PC-9 (cell line): ENCODE measurements around the gene UBTD1. TPM values are rescaled to one million over a fixed set of nuclear protein-coding genes. Genes with fewer than 3 reads are reported as not detected.

ENCODE experiments used
- BruUV-seq: library from RNA; stranded (reverse); fragments of 400-500 nt; replicated peaks from 2 replicates; lab custom pipeline; 2021; lab: Mats Ljungman, UMichigan
- CTCF ChIA-PET: fragments of 300-600 bp; sonication (Branson Sonifier 250); formaldehyde crosslinking; loops from one replicate; lab custom pipeline; 2022; ENCODE audit warnings: antibody characterized with exemption; lab: Charles Lee
- POLR2A ChIA-PET: fragments of 300-600 bp; sonication (Branson Sonifier 250); formaldehyde crosslinking; loops from one replicate; lab custom pipeline; 2022; ENCODE audit warnings: antibody characterized with exemption; ENCODE audit not compliant: unreplicated experiment; lab: Charles Lee
- DNase-seq, 2 experiments: peaks; one replicate each; pipeline versions ENCODE4 v3.0.0 to v3.0.0-alpha.2; 2015 to 2022; ENCODE audit warnings: mixed read lengths in 1 of 2
- H2AFZ ChIP-seq: fragments of 200-600 bp; sonication (generic); 2 replicates; pipeline ENCODE4 v1.8.1; 2017; ENCODE audit warnings: antibody characterized with exemption
- H3F3A ChIP-seq: fragments of 200-600 bp; sonication (generic); 2 replicates; pipeline ENCODE4 v1.8.1; 2017; ENCODE audit warnings: antibody characterized with exemption, mild to moderate bottlenecking, low read depth; ENCODE audit not compliant: insufficient read depth
- H3K27ac ChIP-seq: fragments of 200-600 bp; sonication (generic); 2 replicates; pipeline ENCODE4 v1.6.1; 2016; ENCODE audit warnings: mixed run types
- H3K27me3 ChIP-seq: fragments of 200-600 bp; sonication (generic); 2 replicates; pipeline ENCODE4 v1.6.1; 2016; ENCODE audit warnings: low read depth, mixed run types; ENCODE audit not compliant: insufficient read depth
- H3K36me3 ChIP-seq: fragments of 200-600 bp; sonication (generic); 2 replicates; pipeline ENCODE4 v1.6.1; 2016; ENCODE audit warnings: low read depth, mixed run types
- H3K4me1 ChIP-seq: fragments of 200-600 bp; sonication (generic); replicated peaks from 2 replicates; pipeline ENCODE4 v1.6.1; 2016; ENCODE audit warnings: mixed run types; ENCODE audit not compliant: insufficient read depth
- H3K4me2 ChIP-seq: fragments of 200-600 bp; sonication (generic); 2 replicates; pipeline ENCODE4 v1.6.1; 2017; ENCODE audit warnings: mixed run types
- H3K4me3 ChIP-seq: fragments of 200-600 bp; sonication (generic); 2 replicates; pipeline ENCODE4 v1.6.1; 2016; ENCODE audit warnings: mixed run types
- H3K79me2 ChIP-seq: fragments of 200-600 bp; sonication (generic); 2 replicates; pipeline ENCODE4 v1.6.1; 2017; ENCODE audit warnings: low read depth, mixed run types
- H3K9me2 ChIP-seq: fragments of 200-600 bp; sonication (generic); 2 replicates; pipeline ENCODE4 v1.8.1; 2017; ENCODE audit warnings: mild to moderate bottlenecking; ENCODE audit not compliant: insufficient read depth
- H3K9me3 ChIP-seq: fragments of 200-600 bp; sonication (generic); 2 replicates; pipeline ENCODE4 v1.8.1; 2016; ENCODE audit warnings: low read depth; ENCODE audit not compliant: insufficient read depth
- H4K20me1 ChIP-seq: fragments of 200-600 bp; sonication (generic); 2 replicates; pipeline ENCODE4 v1.8.1; 2017; ENCODE audit not compliant: insufficient read depth
- EZH2 ChIP-seq: fragments of 200-600 bp; sonication (generic); IDR thresholded peaks from 2 replicates; pipeline ENCODE4 v1.8.0; 2017; ENCODE audit warnings: antibody characterized with exemption, low read depth
- intact Hi-C: fragments of 100-400 bp; cut with micrococcal nuclease; formaldehyde crosslinking; loops from one replicate; pipeline ENCODE4 v1.10.0; 2022; ENCODE audit not compliant: unreplicated experiment
- total RNA-seq: library from RNA; stranded (reverse); gene quantifications from 2 replicates; pipeline ENCODE4 v1.2.3, GENCODE V29; 2021
- TF ChIP-seq, protein P1 (sequence below): fragments of 200-600 bp; sonication (generic); conservative IDR thresholded peaks from 2 replicates; pipeline ENCODE4 v1.6.1; 2017; ENCODE audit warnings: mixed run types, antibody characterized with exemption, mild to moderate bottlenecking, moderate library complexity

Gene UBTD1
- total RNA-seq, 1 experiment from 2014 or later, result 17.1 TPM

DNA sequence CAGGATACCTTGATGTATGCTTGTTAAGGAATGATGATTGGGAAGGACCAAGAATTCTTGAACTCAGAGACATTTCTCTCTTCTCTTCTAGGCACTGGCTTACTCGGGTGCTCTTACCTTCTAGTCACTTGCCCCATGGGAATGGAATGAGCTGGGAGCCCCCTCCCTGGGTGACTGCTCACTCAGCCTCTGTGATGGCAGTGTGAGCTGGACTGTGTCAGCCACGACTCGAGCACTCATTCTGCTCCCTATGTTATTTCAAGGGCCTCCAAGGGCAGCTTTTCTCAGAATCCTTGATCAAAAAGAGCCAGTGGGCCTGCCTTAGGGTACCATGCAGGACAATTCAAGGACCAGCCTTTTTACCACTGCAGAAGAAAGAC lies 42.0 kb upstream of the UBTD1 start:
- POLR2A ChIA-PET, result interaction anchor here (0.7 kb wide), 1 partner anchor 44 kb away, joined by 10 read pairs; no protein-coding TSS in a partner anchor
- no peaks in the 10 kb centered on the region for H3K36me3 ChIP-seq

DNA sequence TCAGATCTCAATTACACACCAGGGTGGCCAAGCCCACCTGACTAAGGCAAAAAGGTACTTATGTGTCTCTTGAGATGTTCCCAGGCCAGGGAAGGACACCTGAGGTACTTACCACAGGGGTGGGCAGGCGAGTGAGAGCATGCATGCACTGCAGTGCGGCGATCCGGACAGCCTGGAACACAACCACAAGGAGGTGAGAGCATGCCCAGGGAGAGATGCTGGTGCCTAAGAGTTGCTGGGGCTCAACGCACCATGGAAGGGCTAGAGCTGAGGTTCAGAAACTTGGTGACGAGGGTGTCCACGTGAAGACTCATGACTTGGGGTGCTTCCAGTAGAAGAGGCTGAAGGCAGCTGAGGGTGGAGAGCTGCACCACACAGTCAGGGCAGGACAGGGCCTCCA lies 39.6 kb upstream of the UBTD1 start:
- BruUV-seq, result no TSS peak
- DNase-seq, result no peak
- H3K9me2 ChIP-seq, result no peaks in the 10 kb centered on the region
- no peak overlapping the region for H3K27ac ChIP-seq
- intact Hi-C loops, result no loop called here
- no peaks in the 10 kb centered on the region for H3K79me2 ChIP-seq
- H4K20me1 ChIP-seq, result no peaks in the 10 kb centered on the region; the same call in 1 of the 2 replicates
- POLR2A ChIA-PET, result no interaction called here
- CTCF ChIA-PET, result no interaction called here
- no peaks in the 10 kb centered on the region for H3K36me3 ChIP-seq
- no peak overlapping the region for H3K4me2 ChIP-seq
- H3K4me1 ChIP-seq, result peaks cover 4% of the 10 kb centered on the region; the same call in 1 of the 2 replicates
- H3K9me3 ChIP-seq, result no peaks in the 10 kb centered on the region
- no peak overlapping the region for H3K4me3 ChIP-seq
- TF ChIP-seq, protein P1, sequence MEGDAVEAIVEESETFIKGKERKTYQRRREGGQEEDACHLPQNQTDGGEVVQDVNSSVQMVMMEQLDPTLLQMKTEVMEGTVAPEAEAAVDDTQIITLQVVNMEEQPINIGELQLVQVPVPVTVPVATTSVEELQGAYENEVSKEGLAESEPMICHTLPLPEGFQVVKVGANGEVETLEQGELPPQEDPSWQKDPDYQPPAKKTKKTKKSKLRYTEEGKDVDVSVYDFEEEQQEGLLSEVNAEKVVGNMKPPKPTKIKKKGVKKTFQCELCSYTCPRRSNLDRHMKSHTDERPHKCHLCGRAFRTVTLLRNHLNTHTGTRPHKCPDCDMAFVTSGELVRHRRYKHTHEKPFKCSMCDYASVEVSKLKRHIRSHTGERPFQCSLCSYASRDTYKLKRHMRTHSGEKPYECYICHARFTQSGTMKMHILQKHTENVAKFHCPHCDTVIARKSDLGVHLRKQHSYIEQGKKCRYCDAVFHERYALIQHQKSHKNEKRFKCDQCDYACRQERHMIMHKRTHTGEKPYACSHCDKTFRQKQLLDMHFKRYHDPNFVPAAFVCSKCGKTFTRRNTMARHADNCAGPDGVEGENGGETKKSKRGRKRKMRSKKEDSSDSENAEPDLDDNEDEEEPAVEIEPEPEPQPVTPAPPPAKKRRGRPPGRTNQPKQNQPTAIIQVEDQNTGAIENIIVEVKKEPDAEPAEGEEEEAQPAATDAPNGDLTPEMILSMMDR, result no peak
- TF ChIP-seq EZH2, result no peak
- peaks cover 5% of the 10 kb centered on the region for H3F3A ChIP-seq
- no peak overlapping the region for H2AFZ ChIP-seq
- H3K27me3 ChIP-seq, result no peaks in the 10 kb centered on the region

More for the DNA sequence above, 42.0 kb upstream of the UBTD1 start:
- Histone ChIP-seq H3F3A (peaks cover 3% of the 10 kb centered on the region; the same call in 1 of the 2 replicates), H3K9me3 (no peaks in the 10 kb centered on the region), H3K27ac (no peak overlapping the region), H4K20me1 (no peaks in the 10 kb centered on the region), H3K4me1 (no peaks in the 10 kb centered on the region), H3K4me3 (no peak overlapping the region), H3K4me2 (no peak overlapping the region), H3K79me2 (no peaks in the 10 kb centered on the region), H3K27me3 (no peaks in the 10 kb centered on the region), H2AFZ (no peak overlapping the region), H3K9me2 (no peaks in the 10 kb centered on the region)
- intact Hi-C loops, result no loop called here
- no TSS peak for BruUV-seq
- CTCF ChIA-PET, result no interaction called here
- DNase-seq, result no peak
- TF ChIP-seq, protein P1, result no peak
- TF ChIP-seq EZH2, result no peak

DNA sequence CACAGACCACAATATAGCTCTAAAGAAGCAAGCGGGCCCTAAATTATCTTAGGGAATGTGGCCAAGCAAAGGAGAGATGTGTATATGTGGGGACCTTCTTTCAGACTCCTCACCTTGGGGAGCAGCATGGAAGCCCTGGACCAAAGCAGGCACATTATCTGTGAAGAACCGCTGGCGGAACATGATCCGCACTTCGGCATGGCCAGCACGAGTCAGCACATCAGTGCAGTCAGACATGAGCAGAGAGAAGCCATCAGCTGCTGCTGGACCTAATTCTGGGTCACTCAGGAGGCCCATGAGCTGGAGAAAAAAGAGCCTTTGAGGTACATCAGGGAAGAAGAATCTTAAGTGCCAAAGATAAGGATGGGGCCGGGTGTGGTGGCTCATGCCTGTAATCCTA lies 38.8 kb upstream of the UBTD1 start:
- Histone ChIP-seq H3F3A (peaks cover 13% of the 10 kb centered on the region), H3K4me3 (no peak overlapping the region), H3K9me3 (no peaks in the 10 kb centered on the region), H3K27ac (no peak overlapping the region), H3K9me2 (no peaks in the 10 kb centered on the region), H2AFZ (no peak overlapping the region), H3K36me3 (no peaks in the 10 kb centered on the region), H3K27me3 (no peaks in the 10 kb centered on the region), H3K79me2 (no peaks in the 10 kb centered on the region), H3K4me2 (no peak overlapping the region), H3K4me1 (peaks cover 7% of the 10 kb centered on the region; the same call in 1 of the 2 replicates), H4K20me1 (no peaks in the 10 kb centered on the region; the same call in 1 of the 2 replicates)
- BruUV-seq, result no TSS peak
- CTCF ChIA-PET, result no interaction called here
- POLR2A ChIA-PET, result no interaction called here
- no peak for DNase-seq
- TF ChIP-seq EZH2, result no peak
- TF ChIP-seq, protein P1, result no peak
- intact Hi-C loops, result loop anchor here (5.0 kb wide), 1 partner anchor 112 kb away; the partner anchor contains the start of gene ANKRD2
